WTC11 (cell line): Measurements from ENCODE around the gene SLC44A5. TPM values are rescaled to one million over a fixed set of nuclear protein-coding genes. Genes with fewer than 3 reads are reported as not detected.

Experiments
- ATAC-seq: fragments of 200-7000 bp; cut with Tn5 transposase; 2 replicates; pipeline ENCODE4 v1.10.0; 2021; ENCODE audit warnings: mild to moderate bottlenecking, moderate library complexity
- CTCF ChIA-PET: fragments of 300-600 bp; sonication (Branson Sonifier 250); formaldehyde crosslinking; loops from one replicate; lab custom pipeline; 2021; ENCODE audit warnings: antibody characterized with exemption; lab: Charles Lee
- POLR2A ChIA-PET: fragments of 350-600 bp; sonication (Branson Sonifier 250); formaldehyde crosslinking; loops from one replicate; lab custom pipeline; 2021; ENCODE audit warnings: antibody characterized with exemption; lab: Charles Lee
- DNase-seq: peaks from one replicate; pipeline ENCODE4 v3.0.0; 2021; ENCODE audit warnings: low spot score
- H3K27ac Mint-ChIP-seq: 2 replicates; pipeline ENCODE4 v1.8.0; 2021; ENCODE audit warnings: mixed read lengths
- H3K27me3 Mint-ChIP-seq: 2 replicates; pipeline ENCODE4 v1.8.0; 2021; ENCODE audit warnings: low read depth, mild to moderate bottlenecking, moderate library complexity, mixed read lengths
- H3K36me3 Mint-ChIP-seq: 2 replicates; pipeline ENCODE4 v1.8.0; 2021; ENCODE audit warnings: mixed read lengths
- H3K4me1 Mint-ChIP-seq: 2 replicates; pipeline ENCODE4 v1.8.0; 2022; ENCODE audit warnings: mixed read lengths
- H3K4me3 Mint-ChIP-seq: 2 replicates; pipeline ENCODE4 v1.8.0; 2021; ENCODE audit warnings: mild to moderate bottlenecking, moderate library complexity, mixed read lengths
- H3K9me3 Mint-ChIP-seq: 2 replicates; pipeline ENCODE4 v1.8.0; 2021; ENCODE audit warnings: mixed read lengths
- ATF6 ChIP-seq: sonication (generic); formaldehyde crosslinking; IDR thresholded peaks from 2 replicates; pipeline ENCODE4 v1.8.1; 2023; ENCODE audit warnings: mild to moderate bottlenecking, missing genetic modification reagents
- E2F1 ChIP-seq: sonication (generic); formaldehyde crosslinking; IDR thresholded peaks from 2 replicates; pipeline ENCODE4 v1.8.0; 2022; ENCODE audit warnings: mild to moderate bottlenecking, missing genetic modification reagents
- ERG ChIP-seq: fragments of 250-450 bp; sonication (Bioruptor Pico); IDR thresholded peaks from 2 replicates; pipeline ENCODE4 v1.8.0; 2021; ENCODE audit warnings: mild to moderate bottlenecking
- GRHL2 ChIP-seq: fragments of 250-450 bp; sonication (Bioruptor Pico); IDR thresholded peaks from 2 replicates; pipeline ENCODE4 v1.8.0; 2022; ENCODE audit warnings: mild to moderate bottlenecking, moderate library complexity; ENCODE audit not compliant: insufficient replicate concordance, severe bottlenecking
- GTF2I ChIP-seq: fragments of 250-450 bp; sonication (Bioruptor Pico); conservative IDR thresholded peaks from 2 replicates; pipeline ENCODE4 v1.4.0; 2021; ENCODE audit warnings: mild to moderate bottlenecking
- JUN ChIP-seq: sonication (generic); formaldehyde crosslinking; IDR thresholded peaks from 2 replicates; pipeline ENCODE4 v1.8.0; 2023; ENCODE audit warnings: mild to moderate bottlenecking, missing genetic modification reagents
- NFATC4 ChIP-seq: fragments of 250-450 bp; sonication (Bioruptor Pico); IDR thresholded peaks from 2 replicates; pipeline ENCODE4 v1.9.0; 2021; ENCODE audit warnings: mild to moderate bottlenecking
- NFYB ChIP-seq: sonication (generic); formaldehyde crosslinking; conservative IDR thresholded peaks from 2 replicates; pipeline ENCODE4 v1.8.0; 2022; ENCODE audit warnings: low read depth, missing genetic modification reagents
- NR3C1 ChIP-seq: sonication (generic); formaldehyde crosslinking; conservative IDR thresholded peaks from 2 replicates; pipeline ENCODE4 v1.8.1; 2023; ENCODE audit warnings: low read depth, mild to moderate bottlenecking, missing genetic modification reagents
- SMAD4 ChIP-seq: sonication (generic); formaldehyde crosslinking; IDR thresholded peaks from 2 replicates; pipeline ENCODE4 v1.8.0; 2022; ENCODE audit warnings: mild to moderate bottlenecking, missing genetic modification reagents
- TP53 ChIP-seq: sonication (generic); formaldehyde crosslinking; IDR thresholded peaks from 2 replicates; pipeline ENCODE4 v1.8.1; 2023; ENCODE audit warnings: mild to moderate bottlenecking, missing genetic modification reagents
- USF2 ChIP-seq: sonication (generic); formaldehyde crosslinking; IDR thresholded peaks from 2 replicates; pipeline ENCODE4 v1.8.1; 2023; ENCODE audit warnings: mild to moderate bottlenecking, missing genetic modification reagents, moderate library complexity
- ZMAT4 ChIP-seq: fragments of 250-450 bp; sonication (Bioruptor Pico); IDR thresholded peaks from 2 replicates; pipeline ENCODE4 v1.9.0; 2021; ENCODE audit warnings: mild to moderate bottlenecking
- ZNF232 ChIP-seq: sonication (generic); formaldehyde crosslinking; IDR thresholded peaks from 2 replicates; pipeline ENCODE4 v1.8.0; 2022; ENCODE audit warnings: mild to moderate bottlenecking, missing genetic modification reagents
- total RNA-seq: library from RNA; stranded (reverse); gene quantifications from 3 replicates; pipeline ENCODE4 v1.2.3, GENCODE V29; 2021
- TF ChIP-seq, protein P1 (sequence below): sonication (generic); formaldehyde crosslinking; IDR thresholded peaks from 2 replicates; pipeline ENCODE4 v1.8.0; 2023; ENCODE audit warnings: missing genetic modification reagents, mild to moderate bottlenecking, borderline replicate concordance
- TF ChIP-seq, protein P2 (sequence below): sonication (generic); formaldehyde crosslinking; IDR thresholded peaks from 2 replicates; pipeline ENCODE4 v1.8.1; 2022; ENCODE audit warnings: low read depth, missing genetic modification reagents, borderline replicate concordance

Gene SLC44A5
- total RNA-seq, 1 experiment from 2014 or later = 1.8 TPM

DNA sequence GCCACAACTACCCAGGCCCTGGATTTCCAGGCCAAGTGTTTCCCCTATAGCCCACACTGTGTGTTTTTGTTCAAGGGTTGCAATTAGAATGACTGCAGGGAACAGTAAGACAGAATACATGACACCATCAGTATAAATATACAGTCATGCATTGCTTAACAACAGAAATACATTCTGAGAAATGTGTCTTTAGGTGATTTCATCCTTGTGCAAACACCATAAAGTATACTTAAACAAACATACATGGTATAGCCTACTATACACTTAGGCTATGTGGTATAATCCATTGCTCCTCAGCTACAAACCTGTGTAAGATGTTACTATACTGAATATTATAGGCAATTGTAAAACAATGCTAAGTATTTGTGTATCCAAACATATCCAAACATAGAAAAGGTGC lies 7.5 kb upstream of the SLC44A5 start:
- Mint-ChIP-seq H3K4me3 (no peak overlapping the region), H3K27ac (no peak overlapping the region), H3K27me3 (peaks cover 55% of the 10 kb centered on the region), H3K9me3 (no peaks in the 10 kb centered on the region), H3K4me1 (peaks cover 18% of the 10 kb centered on the region), H3K36me3 (no peaks in the 10 kb centered on the region)
- ATAC-seq = no peak
- TF ChIP-seq, protein P1, sequence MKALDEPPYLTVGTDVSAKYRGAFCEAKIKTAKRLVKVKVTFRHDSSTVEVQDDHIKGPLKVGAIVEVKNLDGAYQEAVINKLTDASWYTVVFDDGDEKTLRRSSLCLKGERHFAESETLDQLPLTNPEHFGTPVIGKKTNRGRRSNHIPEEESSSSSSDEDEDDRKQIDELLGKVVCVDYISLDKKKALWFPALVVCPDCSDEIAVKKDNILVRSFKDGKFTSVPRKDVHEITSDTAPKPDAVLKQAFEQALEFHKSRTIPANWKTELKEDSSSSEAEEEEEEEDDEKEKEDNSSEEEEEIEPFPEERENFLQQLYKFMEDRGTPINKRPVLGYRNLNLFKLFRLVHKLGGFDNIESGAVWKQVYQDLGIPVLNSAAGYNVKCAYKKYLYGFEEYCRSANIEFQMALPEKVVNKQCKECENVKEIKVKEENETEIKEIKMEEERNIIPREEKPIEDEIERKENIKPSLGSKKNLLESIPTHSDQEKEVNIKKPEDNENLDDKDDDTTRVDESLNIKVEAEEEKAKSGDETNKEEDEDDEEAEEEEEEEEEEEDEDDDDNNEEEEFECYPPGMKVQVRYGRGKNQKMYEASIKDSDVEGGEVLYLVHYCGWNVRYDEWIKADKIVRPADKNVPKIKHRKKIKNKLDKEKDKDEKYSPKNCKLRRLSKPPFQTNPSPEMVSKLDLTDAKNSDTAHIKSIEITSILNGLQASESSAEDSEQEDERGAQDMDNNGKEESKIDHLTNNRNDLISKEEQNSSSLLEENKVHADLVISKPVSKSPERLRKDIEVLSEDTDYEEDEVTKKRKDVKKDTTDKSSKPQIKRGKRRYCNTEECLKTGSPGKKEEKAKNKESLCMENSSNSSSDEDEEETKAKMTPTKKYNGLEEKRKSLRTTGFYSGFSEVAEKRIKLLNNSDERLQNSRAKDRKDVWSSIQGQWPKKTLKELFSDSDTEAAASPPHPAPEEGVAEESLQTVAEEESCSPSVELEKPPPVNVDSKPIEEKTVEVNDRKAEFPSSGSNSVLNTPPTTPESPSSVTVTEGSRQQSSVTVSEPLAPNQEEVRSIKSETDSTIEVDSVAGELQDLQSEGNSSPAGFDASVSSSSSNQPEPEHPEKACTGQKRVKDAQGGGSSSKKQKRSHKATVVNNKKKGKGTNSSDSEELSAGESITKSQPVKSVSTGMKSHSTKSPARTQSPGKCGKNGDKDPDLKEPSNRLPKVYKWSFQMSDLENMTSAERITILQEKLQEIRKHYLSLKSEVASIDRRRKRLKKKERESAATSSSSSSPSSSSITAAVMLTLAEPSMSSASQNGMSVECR (CRISPR knock-in tag) = no peak
- no peak for TF ChIP-seq USF2
- no peak for TF ChIP-seq SMAD4
- TF ChIP-seq NFATC4 (CRISPR knock-in tag) = no peak
- no peak for TF ChIP-seq NR3C1 (CRISPR knock-in tag)
- TF ChIP-seq GTF2I = no peak
- no peak for DNase-seq
- ChIA-PET CTCF (no interaction called here), POLR2A (no interaction called here)

GRCh38 chr1:75616436-75617433 lies 5.8 kb upstream of the SLC44A5 start:
- H3K9me3 Mint-ChIP-seq = no peaks in the 10 kb centered on the region
- H3K27me3 Mint-ChIP-seq = peaks cover 68% of the 10 kb centered on the region
- H3K27ac Mint-ChIP-seq = no peak overlapping the region
- H3K36me3 Mint-ChIP-seq = no peaks in the 10 kb centered on the region
- DNase-seq (peak; percentile 55), ATAC-seq (peak; percentile 16)
- peaks cover 18% of the 10 kb centered on the region for H3K4me1 Mint-ChIP-seq
- H3K4me3 Mint-ChIP-seq = peak overlapping the region; percentile 73
- POLR2A ChIA-PET = no interaction called here
- CTCF ChIA-PET = interaction anchor here (0.7 to 2.8 kb wide), 8 partner anchors 11 to 883 kb away, joined by 3 to 17 read pairs (median 4); no protein-coding TSS in a partner anchor
- TF ChIP-seq NFYB (CRISPR knock-in tag) (no peak), JUN (CRISPR knock-in tag) (no peak), TP53 (CRISPR knock-in tag) (no peak), ERG (CRISPR knock-in tag) (no peak), GRHL2 (CRISPR knock-in tag) (no peak), E2F1 (CRISPR knock-in tag) (no peak), ATF6 (CRISPR knock-in tag) (no peak), ZNF232 (CRISPR knock-in tag) (no peak), ZMAT4 (CRISPR knock-in tag) (no peak)
- TF ChIP-seq, protein P2, sequence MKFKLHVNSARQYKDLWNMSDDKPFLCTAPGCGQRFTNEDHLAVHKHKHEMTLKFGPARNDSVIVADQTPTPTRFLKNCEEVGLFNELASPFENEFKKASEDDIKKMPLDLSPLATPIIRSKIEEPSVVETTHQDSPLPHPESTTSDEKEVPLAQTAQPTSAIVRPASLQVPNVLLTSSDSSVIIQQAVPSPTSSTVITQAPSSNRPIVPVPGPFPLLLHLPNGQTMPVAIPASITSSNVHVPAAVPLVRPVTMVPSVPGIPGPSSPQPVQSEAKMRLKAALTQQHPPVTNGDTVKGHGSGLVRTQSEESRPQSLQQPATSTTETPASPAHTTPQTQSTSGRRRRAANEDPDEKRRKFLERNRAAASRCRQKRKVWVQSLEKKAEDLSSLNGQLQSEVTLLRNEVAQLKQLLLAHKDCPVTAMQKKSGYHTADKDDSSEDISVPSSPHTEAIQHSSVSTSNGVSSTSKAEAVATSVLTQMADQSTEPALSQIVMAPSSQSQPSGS = no peak
- TF ChIP-seq, protein P1 (CRISPR knock-in tag) = no peak
